Fibroblast of skin of left biceps (primary cell): ENCODE results near the gene ACTL10.

ENCODE experiments used
- DNase-seq, 2 experiments: peaks; one replicate each; pipeline ENCODE4 v3.0.0-alpha.2; 2013; ENCODE audit warnings: low read depth in 2 of 2

The ACTL10 gene

GRCh38 chr20:33648396-33649004, 18.2 kb upstream of the ACTL10 start:
- DNase-seq = no peak

- no peak for DNase-seq
Observed at GRCh38 chr20:33649201-33649681, 17.5 kb upstream of the ACTL10 start.

- DNase-seq = no peak
Observed at GRCh38 chr20:33650111-33650752, 16.5 kb upstream of the ACTL10 start.

- no peak for DNase-seq
Observed at GRCh38 chr20:33650753-33651561, 15.8 kb upstream of the ACTL10 start.

GRCh38 chr20:33651562-33652048, 15.1 kb upstream of the ACTL10 start:
- DNase-seq = no peak

- DNase-seq = no peak
Observed at GRCh38 chr20:33653218-33653899, 13.4 kb upstream of the ACTL10 start.

GRCh38 chr20:33653900-33654596, 12.7 kb upstream of the ACTL10 start:
- DNase-seq = no peak

- DNase-seq = no peak
Observed at GRCh38 chr20:33654680-33655161, 12.0 kb upstream of the ACTL10 start.

GRCh38 chr20:33655164-33655563, 11.6 kb upstream of the ACTL10 start:
- DNase-seq = no peak

GRCh38 chr20:33656010-33656782, 10.5 kb upstream of the ACTL10 start:
- no peak for DNase-seq

- DNase-seq = no peak
Observed at GRCh38 chr20:33656783-33657703, 9.7 kb upstream of the ACTL10 start.

- no peak for DNase-seq
Observed at GRCh38 chr20:33657704-33658095, 9.0 kb upstream of the ACTL10 start.

GRCh38 chr20:33658510-33658909, 8.2 kb upstream of the ACTL10 start:
- DNase-seq = no peak

- DNase-seq = no peak
Observed at GRCh38 chr20:33658929-33659328, 7.8 kb upstream of the ACTL10 start.

GRCh38 chr20:33659341-33660034, 7.3 kb upstream of the ACTL10 start:
- no peak for DNase-seq

GRCh38 chr20:33660035-33660684, 6.6 kb upstream of the ACTL10 start:
- DNase-seq = no peak

GRCh38 chr20:33660685-33661058, 6.1 kb upstream of the ACTL10 start:
- no peak for DNase-seq

- no peak for DNase-seq
Observed at GRCh38 chr20:33662172-33662571, 4.6 kb upstream of the ACTL10 start, which contains the start of gene C20orf144. Gene C20orf144, plus strand, starts transcription at chr20:33662327. Its CDS starts 19 bp downstream, at chr20:33662346.
